Articular chondrocyte of knee joint (primary cell): ENCODE data around the gene NUDT13. TPM values are rescaled to one million over a fixed set of nuclear protein-coding genes. Genes with fewer than 3 reads are reported as not detected.

ENCODE experiments used
- small RNA-seq: library from RNA; depleted of rRNA; stranded (forward); fragments of <200 nt; gene quantifications from one replicate; pipeline ENCODE3, GENCODE V24; 2012
- total RNA-seq: library from RNA; depleted of rRNA; stranded (reverse); fragments of >200 nt; gene quantifications from 2 replicates; pipeline ENCODE4 v1.2.3, GENCODE V29; 2012

NUDT13 gene
- total RNA-seq: 1.8 and 2.2 TPM in 2 replicates

GRCh38 chr10:73110345-73110849 is at the start of gene NUDT13:
TSS of gene NUDT13 (plus strand) at chr10:73110455. CDS start at chr10:73114366, 3,911 bp downstream.

GRCh38 chr10:73096449-73097304 is 13.6 kb upstream of the NUDT13 start, which contains the start of gene P4HA1:
TSS of gene P4HA1 (minus strand) at chr10:73096866. CDS start at chr10:73074883, 21,983 bp downstream.

GRCh38 chr10:73167783-73168464 is 57.7 kb downstream of the NUDT13 start, which contains the start of the genes ECD and FAM149B1:
TSS of gene ECD (minus strand) at chr10:73168008. CDS start at chr10:73163937, 4,071 bp downstream.
TSS of gene FAM149B1 (plus strand) at chr10:73168119. CDS start at chr10:73168340, 221 bp downstream.

Small RNA genes lying within 50 kb of the gene (small RNA-seq; reads per million reads assigned to genes)
- gene RF00019 (not detected), gene SNORA11F (407 reads per million, percentile 99 among the genes with 10 or more reads in this experiment)

Other genes starting within 250 kb of the NUDT13 start
- 0.13 and 0.43 TPM in 2 replicates for gene OIT3, start 216.7 kb upstream of the NUDT13 start, total RNA-seq
- 0.11 TPM in 1 of 2 replicates, not detected in the other for gene PLA2G12B, start 155.6 kb upstream of the NUDT13 start, total RNA-seq
- 437 and 474 TPM in 2 replicates for gene P4HA1, start 13.6 kb upstream of the NUDT13 start, total RNA-seq
- 43.1 and 43.5 TPM in 2 replicates for gene ECD, start 57.6 kb downstream of the NUDT13 start, total RNA-seq
- gene FAM149B1, start 57.7 kb downstream of the NUDT13 start, total RNA-seq: 34.0 and 37.4 TPM in 2 replicates
- gene DNAJC9, start 136.8 kb downstream of the NUDT13 start, total RNA-seq: 15.8 and 19.9 TPM in 2 replicates
- gene MRPS16, start 142.2 kb downstream of the NUDT13 start, total RNA-seq: 74.5 and 81.9 TPM in 2 replicates
- 1.8 and 3.6 TPM in 2 replicates for gene CFAP70, start 248.4 kb downstream of the NUDT13 start, total RNA-seq